NCI-H1436 treated with DMSO at 0.1 percent for 48 hours (cell line): ENCODE results near the gene MPC2.
"Not testable (repeated sequence)": the region's sequence is repeated elsewhere in the genome, so short reads cannot be mapped to it uniquely, and the experiment has no call there.

ENCODE experiments used
- DNase-seq: peaks from one replicate; lab custom pipeline; 2025; lab: John Stamatoyannopoulos, UW

MPC2 gene

GRCh38 chr1:167934426-167935215, 2.3 kb downstream of the MPC2 start:
- DNase-seq = no peak

- no peak for DNase-seq
Measured at GRCh38 chr1:167933788-167934187, 3.1 kb downstream of the MPC2 start.

- DNase-seq = no peak
Measured at GRCh38 chr1:167929725-167930124, 7.1 kb downstream of the MPC2 start.

- not testable (repeated sequence) for DNase-seq
Measured at GRCh38 chr1:167928919-167929318, 8.0 kb downstream of the MPC2 start.

- DNase-seq = no peak
Measured at GRCh38 chr1:167928457-167928852, 8.4 kb downstream of the MPC2 start.

GRCh38 chr1:167927046-167927754, 9.7 kb downstream of the MPC2 start:
- DNase-seq = no peak

GRCh38 chr1:167926486-167926997, 10.3 kb downstream of the MPC2 start:
- DNase-seq = no peak

- no peak for DNase-seq
Measured at GRCh38 chr1:167924543-167925231, 12.2 kb downstream of the MPC2 start.

- DNase-seq = no peak
Measured at GRCh38 chr1:167924102-167924501, 12.8 kb downstream of the MPC2 start.

- DNase-seq = no peak
Measured at GRCh38 chr1:167923324-167924056, 13.4 kb downstream of the MPC2 start.

- DNase-seq = no peak
Measured at GRCh38 chr1:167922611-167923074, 14.2 kb downstream of the MPC2 start.

- no peak for DNase-seq
Measured at GRCh38 chr1:167922023-167922422, 14.8 kb downstream of the MPC2 start.

GRCh38 chr1:167916766-167917511, 19.9 kb downstream of the MPC2 start:
- DNase-seq = no peak

- no peak for DNase-seq
Measured at GRCh38 chr1:167915569-167915968, 21.3 kb downstream of the MPC2 start.

GRCh38 chr1:167913895-167914496, 22.9 kb downstream of the MPC2 start, which contains the start of gene ADCY10:
Gene ADCY10, minus strand, starts transcription at chr1:167914134. Its CDS starts 8,994 bp downstream, at chr1:167905140.
- no peak for DNase-seq

- DNase-seq = no peak
Measured at GRCh38 chr1:167912294-167912693, 24.6 kb downstream of the MPC2 start.

GRCh38 chr1:167911413-167911812, 25.5 kb downstream of the MPC2 start:
- DNase-seq = no peak

- DNase-seq = no peak
Measured at GRCh38 chr1:167910530-167910929, 26.3 kb downstream of the MPC2 start.

GRCh38 chr1:167909691-167910180, 27.1 kb downstream of the MPC2 start:
- no peak for DNase-seq

- DNase-seq = no peak
Measured at GRCh38 chr1:167905671-167906070, 31.2 kb downstream of the MPC2 start.
